ENCODE results near the gene CSNK2B.

CSNK2B gene

GRCh38 chr6:31662124-31662723 lies 3.7 kb upstream of the CSNK2B start:
- no peak for DNase-seq

GRCh38 chr6:31663126-31663960 lies 2.5 kb upstream of the CSNK2B start:
- DNase-seq: no peak

- no peak for DNase-seq
Measured at GRCh38 chr6:31663961-31664789, 1.7 kb upstream of the CSNK2B start.

- DNase-seq: peak; percentile 77
Measured at GRCh38 chr6:31664790-31665500, 935 bp upstream of the CSNK2B start, which contains the start of gene GPANK1. TSS of gene GPANK1 (minus strand) at chr6:31664997. CDS start at chr6:31664478, 519 bp downstream.

GRCh38 chr6:31666337-31666965 lies 571 bp downstream of the CSNK2B start:
- no peak for DNase-seq

- DNase-seq: no peak
Measured at GRCh38 chr6:31669676-31670075, 3.8 kb downstream of the CSNK2B start, which contains the start of gene LY6G5B. TSS of gene LY6G5B (plus strand) at chr6:31669976. CDS start at chr6:31670951, 975 bp downstream.

DNA sequence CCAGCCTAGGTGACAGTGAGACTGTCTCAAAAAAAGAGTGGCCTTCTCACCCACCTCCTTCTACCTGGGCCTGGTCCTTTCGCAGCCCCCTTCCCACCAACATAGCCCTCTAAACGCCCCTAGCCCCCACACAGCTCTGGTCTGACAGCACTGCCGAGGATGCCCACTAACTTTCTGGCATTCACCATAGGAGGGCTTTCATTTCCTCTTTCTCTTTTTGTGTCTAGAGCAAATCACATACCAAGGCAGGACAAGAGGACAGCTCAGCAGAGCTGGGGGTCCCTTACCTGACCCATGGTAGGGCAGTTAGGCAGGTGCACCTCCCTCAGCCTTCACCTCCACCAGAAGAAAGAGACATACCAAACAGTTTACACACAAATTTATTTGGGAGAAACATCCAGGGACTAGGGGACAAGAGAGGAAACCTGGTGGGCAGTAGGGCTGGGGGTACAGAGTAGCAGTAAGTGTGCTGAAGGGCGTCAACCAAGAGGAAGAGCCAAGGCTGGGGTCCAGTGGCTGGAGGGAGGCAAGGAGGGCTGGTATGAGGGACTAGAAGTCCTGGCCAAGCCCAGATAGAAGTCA lies 10.5 kb downstream of the CSNK2B start:
- no peak for DNase-seq

GRCh38 chr6:31676904-31677303 lies 11.0 kb downstream of the CSNK2B start:
- no peak for DNase-seq

DNA sequence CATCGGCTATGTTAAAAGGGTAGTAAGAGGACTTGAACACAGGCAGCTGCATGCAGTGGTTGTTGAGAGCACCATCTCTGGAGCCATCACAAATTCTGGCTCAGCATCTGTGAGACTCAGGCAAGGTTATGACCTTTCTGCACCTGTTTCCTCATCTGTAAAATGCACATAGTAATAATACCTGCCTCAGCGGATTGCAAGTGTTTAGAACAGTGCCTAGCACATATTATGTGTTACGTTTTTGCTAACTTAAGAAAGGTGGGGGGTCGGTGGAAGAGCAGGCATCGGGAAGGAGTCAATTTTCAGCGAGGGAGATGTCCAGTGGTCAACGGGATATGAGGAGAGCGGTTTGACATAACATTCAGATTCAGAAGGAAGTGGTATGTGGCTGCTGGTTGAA lies 12.1 kb downstream of the CSNK2B start:
- DNase-seq: no peak

- peak; percentile 58 for DNase-seq
Measured at GRCh38 chr6:31680226-31681134, 14.6 kb downstream of the CSNK2B start, which contains the start of gene LY6G5C. TSS of gene LY6G5C (minus strand) at chr6:31681067. CDS start at chr6:31680373, 694 bp downstream.

DNA sequence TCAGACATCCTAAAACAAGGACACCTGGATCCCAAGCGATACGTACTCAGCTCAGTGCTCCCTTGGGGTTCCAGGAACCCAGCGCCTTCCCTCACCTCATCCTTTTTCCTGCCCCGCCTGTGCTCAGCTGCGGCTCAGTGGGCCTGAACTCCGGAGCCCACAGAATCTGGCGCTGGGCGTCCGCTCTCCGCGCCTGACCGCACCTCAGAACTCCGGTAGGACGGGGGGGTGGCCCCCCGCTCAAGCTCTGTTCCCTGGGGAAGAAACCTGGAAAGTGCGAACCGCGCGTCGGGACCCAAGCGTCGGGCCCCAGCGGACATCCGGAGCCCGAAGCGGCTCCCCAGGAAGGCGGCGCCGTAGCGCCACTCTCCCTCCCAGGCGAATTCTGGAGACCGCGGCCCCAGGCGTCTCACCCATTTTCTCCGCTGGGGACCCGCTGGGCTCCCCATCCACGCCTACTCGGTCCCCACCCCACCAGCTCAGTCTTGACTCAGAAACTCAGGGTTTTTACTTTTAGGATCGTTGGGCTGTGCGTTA lies 15.3 kb downstream of the CSNK2B start:
- no peak for DNase-seq

GRCh38 chr6:31683591-31683990 lies 17.7 kb downstream of the CSNK2B start:
- DNase-seq: no peak

DNA sequence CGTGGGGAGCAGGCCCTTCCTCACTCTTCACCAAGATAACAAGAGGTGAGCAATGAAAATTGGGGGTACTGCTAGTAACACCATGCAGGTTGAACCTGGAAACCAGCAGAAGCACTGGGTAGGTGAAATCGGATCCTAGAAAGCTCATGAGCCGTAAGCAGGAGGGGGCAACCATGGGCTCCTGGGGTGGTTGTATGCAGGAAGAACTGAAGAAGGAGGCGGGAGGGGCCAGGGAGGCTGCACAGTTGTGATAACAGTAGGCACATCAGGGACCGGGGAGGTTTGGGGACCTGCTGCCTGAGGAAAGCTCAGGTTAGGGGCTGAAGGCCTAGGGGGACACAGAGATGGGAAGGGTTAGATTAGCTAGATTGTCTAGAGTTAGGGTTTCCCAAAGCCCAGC lies 20.6 kb downstream of the CSNK2B start:
- DNase-seq: no peak

DNA sequence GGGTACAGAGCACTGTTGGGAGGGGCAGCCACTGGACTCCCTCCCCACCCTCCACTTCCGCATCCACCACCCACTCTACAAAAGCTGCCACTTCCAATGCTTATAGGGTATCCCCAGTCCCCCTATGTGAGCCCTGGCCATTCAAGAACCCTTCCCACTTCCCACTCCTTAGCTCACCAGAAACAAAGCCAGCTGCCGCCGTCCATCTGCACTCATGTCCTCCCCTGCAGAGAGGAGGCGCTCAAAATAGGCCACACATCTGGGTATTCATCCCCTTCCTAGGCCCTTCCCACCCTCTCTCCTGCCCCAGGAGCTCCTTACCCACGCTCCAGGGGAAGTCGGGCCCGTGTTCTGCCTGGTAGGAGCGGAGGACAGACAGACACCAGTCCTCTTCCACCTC lies 21.4 kb downstream of the CSNK2B start:
- DNase-seq: no peak

DNA sequence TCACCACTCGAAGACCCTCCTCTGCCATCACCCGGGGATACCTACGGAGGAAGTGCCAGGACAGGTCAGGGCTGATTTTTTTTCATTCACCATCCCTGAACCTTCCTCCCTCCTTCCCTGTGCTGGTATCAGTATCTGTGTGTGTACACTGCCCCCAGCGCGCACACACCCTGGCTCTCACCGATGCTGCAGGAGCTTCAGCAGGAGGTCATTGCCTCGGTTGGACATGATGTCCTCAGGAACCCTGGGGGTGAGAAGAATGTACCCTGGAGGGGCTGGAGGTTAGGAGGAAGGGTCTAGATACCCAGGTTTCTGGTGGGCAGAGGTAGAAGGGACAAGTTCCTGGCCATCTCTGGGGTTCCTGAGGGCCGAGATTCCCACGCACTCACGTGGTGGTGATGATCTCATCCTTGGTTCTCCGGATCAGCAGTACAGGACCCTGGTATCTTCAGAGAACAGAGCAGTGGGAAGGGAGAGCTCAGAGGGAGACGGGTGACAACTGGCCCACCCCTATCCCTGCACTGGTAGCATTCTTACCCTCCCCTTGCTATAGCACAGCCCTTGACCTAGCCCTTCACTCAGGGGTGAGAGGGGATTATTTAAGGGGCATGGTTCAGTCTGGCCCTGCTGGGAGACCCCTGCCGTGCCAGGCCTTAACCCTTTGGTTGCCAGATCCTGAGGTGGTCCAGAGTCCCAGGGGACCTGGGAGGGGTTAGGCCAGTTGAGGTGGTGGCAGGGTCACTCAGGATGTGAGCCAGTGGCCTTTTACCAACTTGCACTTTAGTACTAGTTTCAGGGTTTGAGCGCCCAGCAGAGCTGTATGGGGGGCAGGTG lies 22.2 kb downstream of the CSNK2B start:
- no peak for DNase-seq

DNA sequence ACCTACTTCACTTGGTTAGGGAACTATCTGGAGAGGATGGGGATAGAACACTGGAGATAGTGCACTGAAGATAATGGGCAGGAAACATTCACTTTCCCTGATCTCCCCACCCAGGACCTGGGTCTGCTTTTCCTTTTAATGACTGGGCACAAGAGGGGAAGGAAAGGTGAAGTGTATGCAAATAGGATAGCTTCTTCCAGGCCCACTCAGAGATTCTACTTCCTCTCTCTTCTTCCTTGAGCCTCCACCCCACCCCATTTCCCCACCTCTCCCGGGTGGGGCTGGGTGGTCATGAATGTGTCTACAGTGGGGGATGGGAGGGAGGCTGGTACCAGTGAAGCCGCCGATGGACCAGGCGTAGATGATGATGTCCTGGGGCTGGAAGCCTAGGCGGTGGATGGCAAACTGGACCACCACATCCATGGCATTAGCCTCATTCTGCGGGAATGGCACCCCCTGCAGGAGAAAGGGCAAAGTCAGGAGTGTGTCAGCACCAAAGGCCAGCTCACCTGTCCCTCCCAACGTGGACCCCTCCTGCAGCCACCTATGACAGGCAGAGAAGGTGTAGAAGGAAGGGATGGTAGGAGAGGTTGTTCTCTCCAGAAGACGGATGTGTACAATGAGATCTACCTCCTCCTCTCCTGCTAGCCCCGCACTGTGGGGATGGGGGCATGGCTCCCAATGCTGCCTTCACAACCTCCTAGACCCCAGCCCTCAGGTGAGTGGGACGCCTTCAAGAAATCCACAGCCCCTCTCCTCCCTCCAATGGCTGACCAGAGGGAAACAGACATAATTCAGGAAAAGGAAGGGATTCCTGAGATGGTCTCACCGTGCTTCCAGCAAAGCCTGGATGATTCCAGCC lies 23.6 kb downstream of the CSNK2B start:
- no peak for DNase-seq

- no peak for DNase-seq
Measured at GRCh38 chr6:31690231-31691077, 24.6 kb downstream of the CSNK2B start.
